Erythroblast (primary cell): ENCODE measurements around the gene OR7G2.

ENCODE experiments used
- GATA1 ChIP-seq: IDR thresholded peaks from 2 replicates; pipeline ENCODE4 v1.6.1; 2011; ENCODE audit warnings: low read depth, mild to moderate bottlenecking, control low read depth, low read length, moderate library complexity
- POLR2A ChIP-seq: IDR thresholded peaks from 2 replicates; pipeline ENCODE4 v1.6.1; 2011; ENCODE audit warnings: mild to moderate bottlenecking, low read length

- TF ChIP-seq POLR2A (no peak), GATA1 (no peak)
Observed at GRCh38 chr19:9151367-9151766, 44.1 kb upstream of the OR7G2 start.
